Measurements from ENCODE around the gene PARD6G.
"Not testable (repeated sequence)": the region's sequence is repeated elsewhere in the genome, so short reads cannot be mapped to it uniquely, and the experiment has no call there.

Gene PARD6G

DNA sequence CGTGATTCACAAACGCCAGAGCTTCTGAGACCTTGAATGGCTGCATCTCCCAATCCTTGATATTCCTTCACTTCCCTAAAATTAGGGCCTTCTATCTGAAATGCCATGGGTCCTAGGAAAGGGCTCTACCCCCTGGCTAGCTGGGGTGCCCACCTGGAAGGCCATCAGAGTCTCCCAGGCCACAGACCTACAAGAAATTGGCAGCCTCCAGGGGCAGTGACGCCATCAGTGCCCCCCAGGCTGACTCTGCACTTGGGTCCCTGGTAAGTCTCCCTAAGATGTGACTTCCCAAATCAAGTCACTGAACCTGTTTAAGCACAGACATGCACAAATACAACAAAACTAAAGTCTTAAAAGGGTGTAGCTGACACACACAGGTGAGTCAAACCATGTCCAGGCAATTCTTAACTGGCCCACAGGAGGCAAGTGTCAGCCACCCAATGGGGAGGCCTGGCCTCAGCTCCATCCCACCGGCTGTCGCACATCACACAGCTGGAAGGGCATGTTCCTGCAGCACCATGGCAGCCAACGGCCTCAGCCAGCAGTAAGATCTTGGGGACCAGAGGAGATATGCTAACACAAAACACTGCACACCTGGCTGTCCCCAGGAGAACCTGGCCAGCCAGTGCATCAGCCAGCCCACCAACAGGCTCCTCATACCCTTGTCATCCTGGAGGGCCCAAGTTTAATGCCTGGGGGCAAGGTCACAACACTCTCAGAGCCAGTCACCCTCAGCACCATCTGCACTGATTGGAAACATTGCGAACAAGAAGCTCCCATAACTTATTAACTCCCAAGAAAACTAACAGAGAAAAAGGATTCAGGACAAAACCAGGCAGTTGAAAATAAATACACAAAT lies 5.2 kb downstream of the PARD6G start:
- no peak for DNase-seq (ENCODE audit: low read depth)

DNA sequence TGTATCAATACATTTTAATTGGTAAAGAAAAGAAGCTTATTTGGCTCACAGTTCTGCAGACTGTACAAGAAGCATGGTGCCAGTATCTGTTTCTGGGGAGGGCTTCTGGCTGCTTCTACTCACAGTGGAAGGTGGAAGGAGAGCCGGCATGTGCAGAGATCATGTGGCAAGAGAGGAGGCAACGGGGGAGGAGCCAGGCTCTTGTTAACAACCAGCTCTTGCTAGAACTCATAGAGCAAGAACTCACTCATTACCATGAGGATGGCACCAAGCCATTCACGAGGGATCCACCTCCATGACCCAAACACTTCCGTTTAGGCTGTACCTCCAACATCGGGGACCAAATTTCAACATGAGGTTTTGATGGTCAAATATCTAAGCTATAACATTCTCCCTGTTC lies 7.5 kb downstream of the PARD6G start:
- no peak for DNase-seq (ENCODE audit: low read depth)

DNA sequence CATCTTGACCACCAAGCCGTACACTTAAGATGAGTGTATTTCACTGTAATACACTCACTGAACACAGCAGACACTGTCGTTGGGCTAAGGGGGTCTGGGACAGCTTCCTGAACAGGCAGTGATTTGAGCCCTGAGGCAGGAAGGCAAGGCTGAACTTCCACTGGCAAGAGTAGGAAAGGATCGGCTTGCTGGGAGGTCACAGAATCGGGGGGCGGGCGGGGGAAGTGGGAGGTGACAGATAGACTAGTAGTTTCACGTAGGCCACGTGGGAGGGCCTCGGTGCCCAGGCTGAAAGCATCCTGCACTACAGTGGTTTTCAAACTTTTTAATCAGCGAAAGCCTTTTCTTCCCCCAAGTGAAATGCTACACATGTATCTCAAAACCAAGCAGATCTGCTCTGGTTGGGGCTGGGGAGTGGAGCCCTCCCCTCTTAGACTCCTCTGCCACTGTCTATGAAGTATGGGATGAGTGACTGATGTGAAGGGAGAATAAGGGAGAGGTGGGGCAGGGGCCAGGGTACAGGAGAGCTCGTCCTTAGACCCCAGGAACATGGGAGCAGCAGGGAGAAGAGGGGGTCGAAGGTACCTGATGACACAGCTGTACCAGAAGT lies 8.6 kb downstream of the PARD6G start:
- no peak for DNase-seq (ENCODE audit: low read depth)

DNA sequence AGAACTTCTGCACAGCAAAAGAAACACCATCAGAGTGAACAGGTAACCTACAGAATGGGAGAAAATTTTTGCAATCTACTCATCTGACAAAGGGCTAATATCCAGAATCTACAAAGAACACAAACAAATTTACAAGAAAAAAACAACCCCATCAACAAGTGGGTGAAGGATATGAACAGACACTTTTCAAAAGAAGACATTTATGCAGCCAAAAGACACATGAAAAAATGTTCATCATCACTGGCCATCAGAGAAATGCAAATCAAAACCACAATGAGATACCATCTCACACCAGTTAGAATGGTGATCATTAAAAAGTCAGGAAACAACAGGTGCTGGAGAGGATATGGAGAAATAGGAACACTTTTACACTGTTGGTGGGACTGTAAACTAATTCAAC lies 9.8 kb downstream of the PARD6G start:
- DNase-seq (ENCODE audit: low read depth), result not testable (repeated sequence)

DNA sequence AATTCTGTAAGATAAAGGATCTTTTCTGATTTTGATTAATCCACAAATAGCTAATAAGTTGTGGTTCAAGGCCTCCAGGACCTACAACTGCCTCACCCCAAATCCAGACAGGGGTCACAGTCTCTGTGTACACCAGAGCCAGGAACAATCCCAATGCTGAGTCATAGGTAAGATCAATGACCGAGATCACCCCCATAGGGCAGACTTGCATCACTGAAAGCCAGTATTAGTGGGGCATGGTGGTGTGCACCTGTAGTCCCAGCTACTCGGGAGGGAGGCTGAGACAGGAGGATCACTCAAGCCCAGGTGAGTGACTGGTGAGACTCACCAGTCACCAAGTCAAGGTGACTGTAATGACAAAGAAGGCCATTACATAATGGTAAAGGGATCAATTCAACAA lies 12.9 kb downstream of the PARD6G start:
- DNase-seq (ENCODE audit: low read depth), result no peak

DNA sequence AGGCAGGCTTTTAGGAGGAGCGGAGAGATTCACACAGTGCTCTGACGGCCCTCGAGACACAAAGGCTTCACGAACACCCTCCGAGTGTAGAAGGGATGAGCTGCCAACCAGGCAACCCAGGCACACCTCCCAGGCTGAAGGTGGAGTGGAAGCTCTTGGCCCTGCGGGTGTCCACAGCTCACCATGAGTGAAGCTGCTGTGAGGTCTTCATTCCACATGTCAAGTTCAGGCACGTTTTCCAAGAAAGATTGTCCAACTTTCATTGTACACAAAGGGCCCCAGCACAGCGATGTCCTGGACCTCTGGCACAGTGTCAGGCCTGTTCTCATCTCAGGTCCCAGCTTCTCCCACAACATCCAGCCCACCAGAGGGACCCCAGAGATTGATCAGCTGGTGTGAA lies 13.4 kb downstream of the PARD6G start:
- no peak for DNase-seq (ENCODE audit: low read depth)

DNA sequence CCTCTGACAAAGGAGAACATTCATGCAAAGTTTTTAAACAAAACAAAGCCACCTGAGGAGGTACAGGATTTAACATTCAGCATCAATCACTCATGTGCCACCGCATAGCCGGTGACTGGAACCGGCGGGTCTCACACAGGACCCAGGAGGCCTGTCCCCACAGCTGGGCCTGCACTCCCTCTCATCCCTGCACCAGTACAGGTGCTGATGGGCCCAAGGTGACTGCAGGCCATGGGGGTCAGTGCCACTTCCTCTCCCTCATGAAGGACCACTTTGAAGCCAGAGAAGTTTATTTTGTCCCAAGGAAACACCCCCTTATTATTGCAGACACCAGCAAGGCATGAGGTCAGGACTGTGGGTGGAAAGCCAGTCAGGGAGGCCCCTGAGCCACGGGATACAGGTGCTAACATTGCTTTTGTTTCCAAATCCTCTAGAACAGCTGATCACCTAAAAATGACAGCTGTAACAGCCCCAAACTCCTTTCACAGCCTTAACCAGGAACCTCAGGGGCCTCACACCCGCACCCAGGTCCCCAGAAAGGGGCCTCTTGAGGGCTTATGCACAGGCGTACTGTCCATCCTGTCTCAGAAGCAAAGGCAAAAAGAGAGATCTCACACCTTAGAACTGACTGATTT lies 14.0 kb downstream of the PARD6G start:
- DNase-seq (ENCODE audit: low read depth), result no peak

DNA sequence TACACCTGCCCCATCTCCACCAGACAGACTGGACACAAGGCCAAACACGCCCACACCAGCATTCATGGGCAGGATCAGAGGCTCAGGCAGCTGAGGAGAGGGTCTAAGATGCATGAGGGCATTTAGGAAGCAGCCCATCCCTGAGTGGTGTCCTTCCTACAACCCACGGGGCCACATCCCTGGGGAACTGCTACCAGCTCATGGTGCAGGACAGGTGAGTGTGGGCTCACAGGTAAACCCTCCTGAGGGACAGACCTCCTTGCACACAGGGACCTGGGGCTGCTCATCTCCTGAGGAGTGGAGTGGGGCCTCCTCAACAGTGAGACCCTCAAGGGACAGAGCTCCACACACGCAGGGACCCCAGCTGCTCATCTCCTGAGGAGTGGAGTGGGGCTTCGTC lies 14.6 kb downstream of the PARD6G start:
- DNase-seq (ENCODE audit: low read depth), result no peak

DNA sequence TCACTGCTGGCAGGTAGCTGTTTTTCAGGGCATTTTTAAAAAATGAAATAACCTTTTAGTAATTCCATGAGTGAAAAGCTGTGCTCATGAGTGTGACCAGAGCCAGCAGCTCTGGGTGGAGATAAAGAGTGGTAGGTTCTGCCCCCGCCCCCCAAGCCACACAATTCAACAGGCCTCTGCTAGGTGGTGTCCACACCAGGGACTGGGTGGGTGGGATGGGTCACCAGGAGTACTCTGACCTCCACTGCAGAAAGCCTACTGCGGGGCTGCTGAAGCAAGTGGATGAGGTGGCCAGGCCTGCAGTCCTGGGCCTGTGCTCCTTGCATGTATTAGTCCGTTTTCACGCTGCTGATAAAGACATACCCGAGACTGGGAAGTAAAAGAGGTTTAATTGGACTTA lies 15.3 kb downstream of the PARD6G start:
- no peak for DNase-seq (ENCODE audit: low read depth)

DNA sequence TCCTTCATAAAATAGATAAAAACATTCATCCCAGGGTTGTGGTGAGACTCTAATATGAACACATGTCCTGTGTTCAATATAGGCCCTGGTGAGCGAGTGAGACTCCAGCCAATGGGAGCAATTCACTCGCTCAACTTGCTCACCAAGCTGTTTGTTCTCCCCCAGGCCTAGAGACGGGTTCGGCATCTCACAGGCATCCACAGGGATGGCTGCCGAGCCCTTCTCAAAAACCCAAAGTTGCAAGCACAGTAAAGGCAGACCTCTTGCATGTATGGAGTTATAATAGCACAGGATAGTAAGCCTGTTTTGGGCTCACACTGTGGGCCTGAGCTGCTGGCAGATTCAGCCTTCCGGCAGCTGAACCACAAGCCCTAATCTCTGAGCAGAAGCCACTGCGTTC lies 15.7 kb downstream of the PARD6G start:
- DNase-seq (ENCODE audit: low read depth), result no peak

DNA sequence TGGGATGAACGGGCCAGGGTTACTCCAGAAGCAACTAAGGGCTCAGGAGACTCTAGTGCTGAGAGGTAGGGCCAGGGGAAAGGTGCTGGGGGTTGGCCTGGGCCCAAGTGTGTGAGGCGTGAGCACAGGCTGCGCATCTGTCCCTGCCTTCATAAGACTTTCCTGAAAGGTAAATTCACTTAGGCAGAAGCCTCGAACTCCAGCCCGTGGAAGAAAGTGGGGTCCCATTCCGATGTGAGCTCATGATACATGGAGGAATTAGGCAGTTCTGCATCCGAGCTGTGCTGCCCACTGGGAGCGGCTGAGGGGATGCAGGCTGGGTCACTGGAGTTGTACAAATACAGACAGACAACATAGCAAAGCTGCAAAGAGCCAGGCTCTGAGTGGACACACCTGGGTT lies 16.2 kb downstream of the PARD6G start:
- DNase-seq (ENCODE audit: low read depth), result no peak

DNA sequence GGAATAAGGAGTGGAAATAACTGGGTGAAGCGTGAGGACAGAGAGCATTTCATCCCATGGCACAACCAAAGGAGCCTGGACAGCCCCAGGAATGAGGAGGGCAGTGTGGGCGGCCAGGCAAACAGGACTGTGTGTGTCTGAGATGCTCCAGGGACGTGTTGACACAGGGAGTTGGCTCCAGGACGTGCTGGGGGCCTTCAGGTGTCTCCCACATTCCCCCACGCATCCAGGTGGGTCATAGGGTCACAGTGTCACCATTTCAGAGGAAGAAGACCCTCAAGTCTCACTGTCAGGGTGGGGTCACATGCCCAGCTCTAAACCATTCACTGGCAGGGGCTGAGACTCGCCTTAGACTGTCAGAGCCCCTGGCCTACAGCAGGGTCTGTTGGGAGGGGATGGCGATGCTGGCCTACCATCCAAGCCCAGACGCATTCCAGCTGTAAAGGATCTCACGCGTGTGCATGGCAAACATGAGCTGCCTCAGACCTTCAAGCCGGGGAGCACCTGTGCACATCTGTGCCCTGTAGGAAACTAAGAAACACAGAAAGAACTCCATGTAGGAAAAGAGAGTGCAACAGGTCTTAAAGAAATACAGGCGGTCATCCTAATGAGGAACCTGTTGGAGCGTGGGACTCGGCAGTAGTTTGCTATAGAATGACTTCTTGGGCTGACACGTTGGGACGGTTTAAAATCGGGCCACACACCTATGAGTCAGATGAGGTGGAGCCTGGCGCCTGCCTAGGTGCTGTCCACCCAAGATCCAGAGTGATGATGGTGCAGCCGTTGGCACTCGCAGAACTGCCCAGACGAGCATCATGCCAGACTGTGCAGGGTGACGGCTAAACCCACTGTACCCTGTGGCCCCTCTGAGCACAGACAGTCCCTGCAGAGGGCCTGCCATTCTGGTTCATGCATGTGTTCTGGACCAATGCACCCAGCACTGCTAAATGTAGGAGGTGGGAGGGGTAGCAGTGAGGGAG lies 17.3 kb downstream of the PARD6G start:
- no peak for DNase-seq (ENCODE audit: low read depth)

DNA sequence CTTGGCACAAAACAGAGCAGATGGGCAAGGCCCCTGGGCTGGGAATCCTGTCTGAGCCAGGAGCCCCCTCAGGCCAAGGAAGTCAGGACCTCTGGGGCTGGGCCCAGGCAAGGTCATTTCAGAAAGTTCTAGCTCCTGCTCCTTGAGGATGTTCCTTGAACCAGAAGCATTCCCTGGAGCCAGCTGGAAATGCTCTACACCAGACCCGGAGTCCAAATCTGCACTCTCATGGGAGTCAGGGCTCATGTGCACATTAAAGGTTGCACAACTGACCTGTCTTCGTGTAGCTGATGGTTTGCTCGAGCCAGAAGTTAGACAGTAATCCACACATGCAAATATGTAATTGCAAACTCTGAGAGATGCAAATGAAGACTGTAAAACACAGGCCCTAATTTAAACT lies 18.0 kb downstream of the PARD6G start:
- DNase-seq (ENCODE audit: low read depth), result no peak

DNA sequence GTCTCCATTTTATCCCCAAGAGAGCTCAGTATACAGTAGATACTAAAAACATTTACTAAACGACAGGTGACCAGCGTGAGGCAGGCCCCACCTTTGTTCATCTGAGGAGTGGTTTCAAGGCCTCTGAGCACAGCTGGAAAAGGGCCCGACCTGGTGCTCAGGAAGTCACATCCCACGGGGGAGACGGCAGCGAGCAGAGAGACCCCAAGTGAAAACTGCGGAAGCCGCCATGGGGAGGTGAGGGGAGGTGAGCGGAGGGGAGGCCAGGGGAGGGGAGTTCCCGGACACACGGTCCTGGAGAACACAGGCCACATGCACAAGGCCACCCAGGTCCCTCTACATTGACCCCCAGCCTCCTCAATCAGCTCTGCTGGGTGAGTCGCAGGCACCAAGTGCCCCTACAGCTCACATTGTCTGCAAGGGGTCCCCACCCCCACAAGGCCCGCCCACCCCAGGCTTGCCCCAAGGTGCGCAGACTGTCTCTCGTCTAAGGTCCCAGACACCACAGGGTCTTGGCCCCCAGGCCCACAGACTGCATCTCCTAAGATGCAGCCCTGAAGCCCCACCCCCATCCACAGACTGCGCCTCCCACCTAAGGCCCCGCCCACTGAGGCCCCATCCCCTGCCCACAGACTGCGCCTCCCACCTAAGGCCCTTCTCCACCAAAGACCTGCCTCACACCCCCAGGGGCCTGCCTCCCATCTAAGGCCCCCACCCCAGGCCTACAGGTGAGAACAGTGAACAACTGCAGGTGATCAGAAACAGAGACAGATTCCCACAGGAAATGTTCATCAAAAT lies 19.1 kb downstream of the PARD6G start:
- no peak for DNase-seq (ENCODE audit: low read depth)

DNA sequence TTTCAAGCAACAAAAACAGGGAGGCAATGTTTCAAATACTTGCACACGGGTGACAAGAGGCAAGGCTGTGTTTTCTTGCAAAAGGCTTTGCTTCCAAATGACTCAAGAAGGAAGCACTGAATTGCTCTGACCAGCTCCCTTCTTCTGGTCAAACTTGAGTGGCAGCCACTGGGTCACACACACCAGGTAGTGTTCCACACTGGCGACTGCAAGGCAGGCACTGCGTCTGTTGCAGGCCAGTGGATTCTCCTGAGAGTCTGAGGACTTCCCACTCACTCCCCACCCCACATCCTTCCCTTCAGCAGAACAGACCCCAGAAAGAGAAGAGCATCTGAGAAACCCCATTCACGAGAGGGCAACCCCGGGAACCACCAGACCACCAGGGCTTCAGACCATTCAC lies 19.8 kb downstream of the PARD6G start:
- no peak for DNase-seq (ENCODE audit: low read depth)

DNA sequence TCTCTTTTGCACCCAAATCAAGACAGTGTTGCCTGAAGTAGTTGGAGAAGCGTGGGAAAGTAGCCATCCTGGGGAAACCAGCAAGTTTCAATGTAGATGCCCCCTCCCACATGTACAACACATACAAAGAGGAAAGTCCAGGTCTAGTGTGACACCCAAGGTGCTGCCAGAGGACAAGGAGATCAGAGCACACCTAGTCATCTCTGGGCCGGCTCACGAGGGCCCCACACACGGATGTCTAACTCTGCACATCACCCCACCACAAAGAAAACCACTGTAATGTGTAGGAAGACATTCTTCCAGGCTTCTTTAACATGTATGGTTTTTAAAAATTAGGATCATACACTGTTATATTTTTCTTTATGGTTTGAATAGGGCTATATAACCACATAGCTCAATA lies 21.6 kb downstream of the PARD6G start:
- DNase-seq (ENCODE audit: low read depth), result no peak

DNA sequence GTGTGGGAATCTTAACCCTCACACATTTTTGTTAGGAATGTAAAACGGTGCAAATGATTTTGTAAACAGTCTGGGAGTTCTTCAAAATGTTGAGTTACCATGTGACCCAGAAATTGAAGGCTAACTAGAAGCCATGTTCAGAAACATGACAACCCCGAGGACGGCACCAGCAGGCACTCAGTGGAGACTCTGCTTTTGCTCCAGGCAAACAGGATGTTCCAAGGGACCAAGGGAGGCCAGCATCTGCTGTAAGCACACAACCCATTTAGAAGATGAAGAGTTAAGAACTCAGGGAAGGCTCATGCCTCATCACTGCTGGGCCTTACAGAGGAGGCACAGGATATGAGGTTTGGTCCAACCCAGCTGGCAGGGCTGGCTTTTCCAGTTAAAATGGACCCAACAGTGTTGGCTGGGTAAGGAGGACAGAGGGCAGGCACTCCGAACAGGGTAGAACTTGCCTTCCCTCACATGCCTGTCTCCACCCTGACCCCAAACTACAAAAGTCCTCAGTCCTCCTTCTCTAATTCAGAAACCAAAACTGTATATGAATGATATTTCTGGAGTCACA lies 23.6 kb downstream of the PARD6G start:
- no peak for DNase-seq (ENCODE audit: low read depth)

DNA sequence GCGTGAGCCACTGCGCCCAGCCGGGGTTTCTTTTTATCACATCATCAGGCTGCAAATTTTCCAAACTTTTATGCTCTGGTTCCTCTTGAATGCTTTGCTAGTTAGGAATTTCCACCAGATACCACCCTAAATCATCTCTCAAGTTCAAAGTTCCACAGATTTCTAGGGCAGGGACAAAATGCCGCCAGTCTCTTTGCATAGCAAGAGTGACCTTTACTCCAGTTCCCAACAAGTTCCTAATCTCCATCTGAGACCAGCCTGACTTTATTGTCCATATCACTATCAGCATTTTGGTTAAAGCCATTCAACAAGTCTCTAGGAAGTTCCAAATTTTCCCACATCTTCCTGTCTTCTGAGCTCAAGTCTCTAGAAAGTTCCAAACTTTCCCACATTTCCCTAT lies 27.8 kb downstream of the PARD6G start:
- DNase-seq (ENCODE audit: low read depth), result not testable (repeated sequence)

DNA sequence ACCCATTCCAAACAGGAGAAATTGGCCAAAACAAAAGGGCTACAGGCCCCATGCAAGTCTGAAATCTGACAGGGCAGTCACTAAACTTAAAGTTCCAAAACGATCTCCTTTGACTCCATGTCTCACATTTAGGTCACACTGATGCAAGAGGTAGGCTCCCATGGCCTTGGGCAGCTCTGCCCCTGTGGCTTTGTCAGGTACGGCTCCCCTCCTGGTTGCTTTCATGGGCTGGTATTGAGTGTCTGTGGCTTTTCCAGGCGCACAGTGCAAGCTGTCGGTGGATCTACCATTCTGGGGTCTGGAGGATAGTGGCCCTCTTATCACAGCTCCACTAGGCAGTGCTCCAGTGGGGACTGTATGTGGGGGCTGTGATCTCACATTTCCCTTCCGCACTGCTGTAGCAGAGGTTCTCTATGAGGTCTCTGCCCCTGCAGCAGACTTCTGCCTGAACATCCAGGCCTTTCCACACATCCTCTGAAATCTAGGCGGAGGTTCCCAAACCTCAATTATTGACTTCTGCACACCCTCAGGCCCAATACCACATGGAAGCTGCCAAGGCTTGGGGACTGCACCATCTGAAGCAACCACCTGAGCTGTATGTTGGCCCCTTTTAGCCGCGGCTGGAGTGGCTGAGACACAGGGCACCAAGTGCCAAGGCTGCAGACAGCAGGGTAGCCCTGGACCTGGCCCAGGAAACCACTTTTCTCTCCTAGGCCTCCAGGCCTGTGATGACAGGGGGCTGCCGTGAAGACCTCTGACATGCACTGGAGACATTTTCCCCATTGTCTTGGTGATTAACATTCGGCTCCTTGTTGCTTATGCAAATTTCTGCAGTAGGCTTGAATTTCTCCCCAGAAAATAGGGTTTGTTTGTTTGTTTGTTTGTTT lies 28.7 kb downstream of the PARD6G start:
- no peak for DNase-seq (ENCODE audit: low read depth)

DNA sequence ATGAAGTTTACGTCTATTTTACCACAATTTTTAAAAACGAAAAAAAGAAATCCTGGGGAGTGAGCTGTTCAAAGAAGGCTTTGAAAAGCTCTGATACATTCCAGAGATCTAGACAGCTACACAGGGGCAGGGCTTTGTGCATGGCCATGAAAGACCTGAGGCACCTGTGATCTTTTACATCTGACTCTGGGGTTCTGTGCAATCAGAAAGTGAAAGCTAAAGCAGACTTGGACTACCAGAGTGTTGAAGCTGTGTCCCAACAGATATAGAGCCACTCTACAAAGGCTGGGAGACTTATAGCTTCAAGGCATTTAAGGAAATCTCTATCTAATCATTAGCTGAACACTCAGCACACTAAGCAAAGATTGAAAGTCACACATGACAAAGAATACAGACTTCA lies 34.1 kb downstream of the PARD6G start:
- DNase-seq (ENCODE audit: low read depth), result no peak

Data from amniotic epithelial cell (primary cell).